Stimulated activated CD4-positive, alpha-beta T cell treated with anti-CD3 and anti-CD28 coated beads, TNF-alpha, amount 100 ng/mL, for 24 hours (primary cell): ENCODE data around the gene FAM234B.
"Not testable (repeated sequence)": the region's sequence is repeated elsewhere in the genome, so short reads cannot be mapped to it uniquely, and the experiment has no call there.

Experiments used
- DNase-seq, 3 experiments: peaks; one replicate each; pipeline ENCODE4 v3.0.0-alpha.2; 2020; ENCODE audit warnings: low read depth in 3 of 3

The FAM234B gene

GRCh38 chr12:13023811-13024530 is 20.2 kb upstream of the FAM234B start:
- no peak for DNase-seq

GRCh38 chr12:13024531-13024916 is 19.7 kb upstream of the FAM234B start:
- DNase-seq, result no peak

- DNase-seq, result no peak
Measured at GRCh38 chr12:13026286-13026685, 17.9 kb upstream of the FAM234B start.

GRCh38 chr12:13027032-13027431 is 17.1 kb upstream of the FAM234B start:
- no peak for DNase-seq

GRCh38 chr12:13027508-13027907 is 16.7 kb upstream of the FAM234B start:
- DNase-seq, result no peak

- no peak for DNase-seq
Measured at GRCh38 chr12:13028825-13029570, 15.2 kb upstream of the FAM234B start.

- no peak for DNase-seq
Measured at GRCh38 chr12:13030541-13031291, 13.5 kb upstream of the FAM234B start.

- no peak for DNase-seq
Measured at GRCh38 chr12:13032164-13032563, 12.0 kb upstream of the FAM234B start.

GRCh38 chr12:13033476-13033875 is 10.7 kb upstream of the FAM234B start:
- no peak for DNase-seq

- DNase-seq, result not testable (repeated sequence)
Measured at GRCh38 chr12:13035335-13035734, 8.8 kb upstream of the FAM234B start.

GRCh38 chr12:13036881-13037280 is 7.3 kb upstream of the FAM234B start:
- no peak for DNase-seq

- DNase-seq, result no peak
Measured at GRCh38 chr12:13038491-13039161, 5.6 kb upstream of the FAM234B start.

- DNase-seq, result no peak
Measured at GRCh38 chr12:13039328-13039956, 4.7 kb upstream of the FAM234B start.

GRCh38 chr12:13041224-13041623 is 3.0 kb upstream of the FAM234B start:
- DNase-seq, result no peak

GRCh38 chr12:13042666-13043230 is 1.4 kb upstream of the FAM234B start:
- DNase-seq, result no peak

GRCh38 chr12:13044906-13045299 is 722 bp downstream of the FAM234B start:
- no peak for DNase-seq

- DNase-seq, result no peak
Measured at GRCh38 chr12:13045816-13046215, 1.6 kb downstream of the FAM234B start.

GRCh38 chr12:13046964-13047363 is 2.8 kb downstream of the FAM234B start:
- no peak for DNase-seq

GRCh38 chr12:13049816-13050215 is 5.6 kb downstream of the FAM234B start:
- DNase-seq, result no peak

- no peak for DNase-seq
Measured at GRCh38 chr12:13052421-13052820, 8.2 kb downstream of the FAM234B start.

GRCh38 chr12:13053617-13054016 is 9.4 kb downstream of the FAM234B start:
- not testable (repeated sequence) for DNase-seq
